Measurements from ENCODE around the gene FXYD4.
"Not testable (repeated sequence)": the region's sequence is repeated elsewhere in the genome, so short reads cannot be mapped to it uniquely, and the experiment has no call there.

Gene FXYD4

GRCh38 chr10:43407576-43408330 lies 36.3 kb downstream of the FXYD4 start:
- H3K36me3 Mint-ChIP-seq: peaks cover 13% of the 10 kb centered on the region
- H3K4me3 Mint-ChIP-seq: peak overlapping the region; percentile 97
- H3K4me1 Mint-ChIP-seq: peaks cover 52% of the 10 kb centered on the region
- peak overlapping the region; percentile 92 for H3K27ac Mint-ChIP-seq
- H3K27me3 Mint-ChIP-seq: no peaks in the 10 kb centered on the region
- peak; percentile 74 for ATAC-seq
- H3K9me3 Mint-ChIP-seq: no peaks in the 10 kb centered on the region

- Mint-ChIP-seq H3K36me3 (peaks cover 8% of the 10 kb centered on the region), H3K4me3 (peak overlapping the region; percentile 97), H3K27me3 (no peaks in the 10 kb centered on the region), H3K9me3 (no peaks in the 10 kb centered on the region), H3K4me1 (peaks cover 46% of the 10 kb centered on the region), H3K27ac (peak overlapping the region; percentile 92)
- ATAC-seq: peak; percentile 0
These were observed 36.9 kb downstream of the FXYD4 start for GRCh38 chr10:43408331-43408709.

- Mint-ChIP-seq H3K36me3 (peaks cover 6% of the 10 kb centered on the region), H3K27me3 (no peaks in the 10 kb centered on the region), H3K9me3 (no peaks in the 10 kb centered on the region), H3K4me1 (peaks cover 41% of the 10 kb centered on the region), H3K4me3 (peak within 1 kb of the TSS; percentile 97), H3K27ac (peak within 1 kb of the TSS; percentile 92)
- peak; percentile 91 for ATAC-seq
These were observed 37.4 kb downstream of the FXYD4 start, which contains the start of gene HNRNPF for GRCh38 chr10:43408710-43409384. TSS of gene HNRNPF (minus strand) at chr10:43409186. CDS start at chr10:43387884, 21,302 bp downstream.

GRCh38 chr10:43409385-43410109 lies 38.1 kb downstream of the FXYD4 start:
- peaks cover 34% of the 10 kb centered on the region for H3K4me1 Mint-ChIP-seq
- H3K36me3 Mint-ChIP-seq: peaks cover 4% of the 10 kb centered on the region
- peak; percentile 6 for ATAC-seq
- H3K27ac Mint-ChIP-seq: peak overlapping the region; percentile 92
- H3K27me3 Mint-ChIP-seq: no peaks in the 10 kb centered on the region
- peak overlapping the region; percentile 97 for H3K4me3 Mint-ChIP-seq
- H3K9me3 Mint-ChIP-seq: no peaks in the 10 kb centered on the region

DNA sequence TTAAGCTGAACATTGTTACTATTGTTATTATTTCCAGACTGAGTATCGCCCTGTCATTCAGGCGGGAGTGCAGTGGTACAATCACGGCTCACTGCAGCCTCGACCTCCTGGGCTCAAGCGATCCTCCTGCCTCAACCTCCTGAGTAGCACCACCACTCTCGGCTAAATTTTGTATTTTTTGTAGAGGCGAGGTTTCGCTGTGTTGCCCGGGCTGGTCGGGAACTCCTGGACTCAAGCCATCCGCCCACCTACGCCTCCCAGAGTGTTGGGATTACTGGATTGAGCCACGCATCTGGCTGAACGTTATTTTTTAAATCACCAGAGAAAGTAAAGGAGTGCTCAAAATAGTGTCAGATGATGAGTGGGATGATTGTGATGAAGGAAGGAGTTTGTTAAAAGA lies 38.9 kb downstream of the FXYD4 start:
- Mint-ChIP-seq H3K27me3 (no peaks in the 10 kb centered on the region), H3K27ac (peak overlapping the region; percentile 92), H3K36me3 (no peaks in the 10 kb centered on the region), H3K4me1 (peaks cover 29% of the 10 kb centered on the region), H3K4me3 (peak overlapping the region; percentile 97), H3K9me3 (no peaks in the 10 kb centered on the region)
- ATAC-seq: no peak

DNA sequence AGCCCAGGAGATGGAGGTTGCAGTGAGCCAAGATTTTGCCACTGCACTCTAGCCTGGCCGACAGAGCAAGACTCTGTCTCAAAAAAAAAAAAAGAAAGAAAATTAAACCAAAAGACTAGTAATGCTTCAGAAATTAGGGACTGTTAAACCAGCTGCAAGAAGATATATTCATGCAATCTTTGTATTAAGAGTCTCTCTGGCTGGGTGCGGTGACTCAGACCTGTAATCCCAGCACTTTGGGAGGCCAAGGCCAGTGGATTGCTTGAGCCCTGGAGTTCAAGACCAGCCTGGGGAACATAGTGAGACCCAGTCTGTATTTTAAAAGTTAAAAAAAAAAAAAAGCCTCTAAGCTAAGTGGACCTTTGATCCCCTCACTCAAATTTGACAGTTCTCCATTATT lies 40.1 kb downstream of the FXYD4 start:
- no peak overlapping the region for H3K27ac Mint-ChIP-seq
- H3K4me3 Mint-ChIP-seq: no peak overlapping the region
- H3K9me3 Mint-ChIP-seq: no peaks in the 10 kb centered on the region
- peaks cover 19% of the 10 kb centered on the region for H3K4me1 Mint-ChIP-seq
- no peak for ATAC-seq
- H3K27me3 Mint-ChIP-seq: no peaks in the 10 kb centered on the region
- H3K36me3 Mint-ChIP-seq: no peaks in the 10 kb centered on the region

DNA sequence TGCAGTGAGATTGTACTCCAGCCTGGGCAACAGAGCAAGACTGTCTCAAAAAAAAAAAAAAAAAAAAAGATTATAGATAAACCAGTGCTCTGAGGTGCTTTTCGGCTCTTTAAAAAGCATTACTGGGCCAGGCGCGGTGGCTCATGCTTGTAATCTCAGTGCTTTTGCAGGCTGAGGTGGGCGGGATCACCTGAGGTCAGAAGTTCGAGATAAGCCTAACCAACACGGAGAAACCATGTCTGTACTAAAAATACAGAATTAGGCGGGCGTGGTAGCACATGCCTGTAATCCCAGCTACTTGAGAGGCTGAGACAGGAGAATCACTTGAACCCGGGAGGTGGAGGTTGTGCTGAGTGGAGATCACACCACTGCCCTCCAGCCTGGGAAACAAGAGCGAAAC lies 44.1 kb downstream of the FXYD4 start:
- ATAC-seq: no peak
- Mint-ChIP-seq H3K9me3 (no peaks in the 10 kb centered on the region), H3K4me3 (no peak overlapping the region)

GRCh38 chr10:43417950-43418768 lies 46.7 kb downstream of the FXYD4 start:
- Mint-ChIP-seq H3K36me3 (no peaks in the 10 kb centered on the region), H3K9me3 (no peaks in the 10 kb centered on the region), H3K27me3 (no peaks in the 10 kb centered on the region), H3K4me1 (peaks cover 40% of the 10 kb centered on the region), H3K27ac (peak overlapping the region; percentile 100), H3K4me3 (peak overlapping the region; percentile 59)
- peak; percentile 82 for ATAC-seq

More for the DNA sequence above, 44.1 kb downstream of the FXYD4 start:
- Mint-ChIP-seq H3K36me3 (no peaks in the 10 kb centered on the region), H3K27ac (no peak overlapping the region), H3K27me3 (no peaks in the 10 kb centered on the region), H3K4me1 (peaks cover 30% of the 10 kb centered on the region)

- H3K27me3 Mint-ChIP-seq: no peaks in the 10 kb centered on the region
- ATAC-seq: no peak
- H3K36me3 Mint-ChIP-seq: no peaks in the 10 kb centered on the region
- peak overlapping the region; percentile 100 for H3K27ac Mint-ChIP-seq
- peaks cover 40% of the 10 kb centered on the region for H3K4me1 Mint-ChIP-seq
- no peaks in the 10 kb centered on the region for H3K9me3 Mint-ChIP-seq
- peak overlapping the region; percentile 98 for H3K4me3 Mint-ChIP-seq
These were observed 48.5 kb downstream of the FXYD4 start for GRCh38 chr10:43419997-43420368.

- peaks cover 40% of the 10 kb centered on the region for H3K4me1 Mint-ChIP-seq
- H3K36me3 Mint-ChIP-seq: no peaks in the 10 kb centered on the region
- peak; percentile 92 for ATAC-seq
- H3K27ac Mint-ChIP-seq: peak overlapping the region; percentile 100
- H3K4me3 Mint-ChIP-seq: peak overlapping the region; percentile 98
- H3K9me3 Mint-ChIP-seq: no peaks in the 10 kb centered on the region
- H3K27me3 Mint-ChIP-seq: no peaks in the 10 kb centered on the region
These were observed 49.1 kb downstream of the FXYD4 start for GRCh38 chr10:43420369-43421200.

GRCh38 chr10:43421201-43421507 lies 49.7 kb downstream of the FXYD4 start:
- Mint-ChIP-seq H3K27me3 (no peaks in the 10 kb centered on the region), H3K4me3 (peak overlapping the region; percentile 98), H3K36me3 (no peaks in the 10 kb centered on the region), H3K27ac (peak overlapping the region; percentile 100), H3K9me3 (no peaks in the 10 kb centered on the region), H3K4me1 (peaks cover 40% of the 10 kb centered on the region)
- peak; percentile 0 for ATAC-seq

- Mint-ChIP-seq H3K27me3 (no peaks in the 10 kb centered on the region), H3K4me3 (peak overlapping the region; percentile 57), H3K36me3 (no peaks in the 10 kb centered on the region), H3K4me1 (peaks cover 40% of the 10 kb centered on the region), H3K27ac (peak overlapping the region; percentile 100), H3K9me3 (no peaks in the 10 kb centered on the region)
- ATAC-seq: no peak
These were observed 50.1 kb downstream of the FXYD4 start for GRCh38 chr10:43421519-43421918.

- not testable (repeated sequence) for ATAC-seq
These were observed 50.5 kb downstream of the FXYD4 start for GRCh38 chr10:43421944-43422343.

DNA sequence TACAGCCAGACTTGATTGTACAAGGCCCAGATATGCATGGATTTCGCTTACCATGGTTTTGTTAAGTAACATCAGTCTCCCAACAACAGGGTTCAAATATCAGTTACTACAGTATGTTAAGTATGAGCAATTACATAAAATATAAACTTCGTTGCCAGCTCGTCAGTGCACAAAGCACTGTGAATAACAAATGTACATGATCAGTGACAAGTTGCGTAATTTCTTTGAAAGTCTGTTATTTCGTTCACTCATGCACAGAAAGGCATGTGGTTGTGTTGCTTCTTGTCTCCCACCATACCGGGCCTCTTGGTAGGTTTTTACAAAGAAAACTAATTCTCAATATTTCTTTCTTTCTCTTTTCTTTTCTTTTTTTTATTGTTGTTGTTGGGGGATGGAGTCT lies 53.0 kb downstream of the FXYD4 start:
- Mint-ChIP-seq H3K4me3 (no peak overlapping the region), H3K4me1 (peaks cover 21% of the 10 kb centered on the region), H3K27ac (no peak overlapping the region), H3K9me3 (no peaks in the 10 kb centered on the region), H3K36me3 (no peaks in the 10 kb centered on the region), H3K27me3 (no peaks in the 10 kb centered on the region)
- ATAC-seq: no peak

More at GRCh38 chr10:43421944-43422343, 50.5 kb downstream of the FXYD4 start:
- not testable (repeated sequence) for H3K27me3 Mint-ChIP-seq, H3K9me3 Mint-ChIP-seq, H3K36me3 Mint-ChIP-seq
- H3K4me3 Mint-ChIP-seq: peak overlapping the region; percentile 57
- H3K4me1 Mint-ChIP-seq: peaks cover 40% of the 10 kb centered on the region
- H3K27ac Mint-ChIP-seq: peak overlapping the region; percentile 100

All from stimulated activated memory B cell treated with anti-CD40 and anti-IgM and Interleukin-4, amounts not matched to agents 10 μg/mL and 1 μg/mL and 100 μg/mL, for 72 hours (primary cell).